Erythroblast (primary cell): ENCODE results near the gene NEUROD2.

Experiments used
- GATA1 ChIP-seq: IDR thresholded peaks from 2 replicates; pipeline ENCODE4 v1.6.1; 2011; ENCODE audit warnings: low read depth, mild to moderate bottlenecking, control low read depth, low read length, moderate library complexity
- POLR2A ChIP-seq: IDR thresholded peaks from 2 replicates; pipeline ENCODE4 v1.6.1; 2011; ENCODE audit warnings: mild to moderate bottlenecking, low read length

DNA sequence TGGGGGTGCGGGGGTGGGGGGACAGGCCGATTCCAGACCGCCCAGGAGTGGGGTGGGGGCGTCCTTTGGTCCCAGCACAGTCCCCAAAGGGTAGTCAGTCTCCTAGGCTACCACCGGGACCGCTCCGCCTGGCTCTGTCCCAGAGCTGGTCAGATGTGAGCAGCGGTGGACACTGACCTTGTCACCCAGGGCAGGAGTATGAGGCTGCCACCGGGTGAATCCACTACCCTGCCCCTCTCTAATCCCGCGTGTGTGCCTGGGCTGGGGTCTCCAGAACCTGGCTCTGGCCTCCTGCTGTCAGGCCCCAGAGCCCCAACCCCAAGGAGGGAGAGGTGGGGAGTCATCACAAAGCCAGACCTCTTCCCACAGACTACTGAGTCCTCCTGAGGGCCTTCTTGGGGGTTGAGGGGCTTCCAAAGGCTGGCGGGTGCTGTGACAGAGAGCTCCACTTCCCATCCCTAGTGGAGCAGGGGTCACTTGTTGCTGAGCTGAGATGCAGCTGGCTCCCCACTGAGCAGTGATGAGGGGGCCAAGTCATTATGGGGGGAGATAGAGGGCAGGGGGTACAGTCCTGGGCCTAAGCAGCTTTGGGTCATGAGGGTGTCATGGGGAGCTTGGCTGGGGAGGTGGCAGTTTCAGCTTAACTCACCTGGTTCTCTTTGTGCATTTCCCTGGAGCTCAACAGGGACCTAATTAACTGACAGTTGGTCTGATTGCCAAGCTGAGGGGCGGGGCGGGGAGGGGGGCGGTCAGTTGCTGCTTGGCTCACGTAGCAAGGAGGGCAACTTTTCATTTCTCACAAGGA, 20.2 kb upstream of the NEUROD2 start:
- no peak for TF ChIP-seq POLR2A
- TF ChIP-seq GATA1: no peak
